Tibial nerve (tissue), 3 donors: Measurements from ENCODE around the gene ISL1.

ENCODE experiments used
- CTCF ChIP-seq, 5 experiments: fragments of 200-600 bp in 3 of 5; fragments of 450-650 bp in 2 of 5; sonication (generic) in 3 of 5; IDR thresholded peaks; one replicate each; pipeline ENCODE4 v1.5.1; 2016 to 2019; ENCODE audit warnings: antibody characterized with exemption in 5 of 5, mild to moderate bottlenecking in 3 of 5, moderate library complexity in 2 of 5
- POLR2A ChIP-seq, 2 donors: fragments of 450-650 bp; IDR thresholded peaks; one replicate each; pipeline ENCODE4 v1.6.1; 2017; ENCODE audit warnings: antibody characterized with exemption in 2 of 2, mild to moderate bottlenecking in 2 of 2, moderate library complexity in 2 of 2

GRCh38 chr5:51411921-51412325, 28.7 kb downstream of the ISL1 start:
- no peak for TF ChIP-seq CTCF (IDR thresholded peaks at IDR 0.05)
- no peak for TF ChIP-seq POLR2A (IDR thresholded peaks at IDR 0.05)
